Ovary (tissue), 9 donors: ENCODE measurements around the gene JCHAIN. TPM values are rescaled to one million over a fixed set of nuclear protein-coding genes. Genes with fewer than 3 reads are reported as not detected.
"Not testable (repeated sequence)": the region's sequence is repeated elsewhere in the genome, so short reads cannot be mapped to it uniquely, and the experiment has no call there.

Source experiments
- DNase-seq, 5 donors: peaks; one replicate each; pipeline ENCODE4 v3.0.0-alpha.2; 2019 to 2020
- H3K27ac ChIP-seq, 2 donors: fragments of 200-600 bp; one replicate each; pipeline versions ENCODE4 v1.5.1 to v1.8.0; 2019 to 2022
- H3K27me3 ChIP-seq: fragments of 200-600 bp; one replicate; pipeline ENCODE4 v1.8.0; 2022
- H3K36me3 ChIP-seq: fragments of 200-600 bp; sonication (generic); one replicate; pipeline ENCODE4 v1.5.1; 2019
- H3K4me1 ChIP-seq: one replicate; pipeline ENCODE4 v1.8.1; 2013; ENCODE audit warnings: mild to moderate bottlenecking, moderate library complexity; ENCODE audit not compliant: insufficient read depth
- H3K4me3 ChIP-seq: fragments of 200-600 bp; sonication (generic); one replicate; pipeline ENCODE4 v1.5.1; 2017
- H3K9me3 ChIP-seq, 2 donors: fragments of 200-600 bp in 1 of 2; sonication (generic) in 1 of 2; one replicate each; pipeline versions ENCODE4 v1.5.1 to v1.8.1; 2013 to 2019; ENCODE audit warnings: mild to moderate bottlenecking in 1 of 2, moderate library complexity in 1 of 2
- EP300 ChIP-seq: sonication (generic); formaldehyde crosslinking; IDR thresholded peaks from one replicate; pipeline ENCODE4 v1.6.1; 2017; ENCODE audit warnings: antibody characterized with exemption
- POLR2A ChIP-seq: fragments of 450-650 bp; IDR thresholded peaks from one replicate; pipeline ENCODE4 v1.6.1; 2017; ENCODE audit warnings: antibody characterized with exemption, mild to moderate bottlenecking, moderate library complexity
- WGBS, 3 donors: extraction: QIAGEN DNeasy Blood & Tissue Kit in 1 of 3; methylation state at CpG; one replicate each; pipeline versions ENCODE4 v1.1.5 to v1.1.7; 2013 to 2017; 5-methylcytosine and 5-hydroxymethylcytosine counted together
- intact Hi-C, 4 donors: fragments of 100-400 bp; cut with DNase I; formaldehyde crosslinking; loops; one replicate each; pipeline versions ENCODE4 v1.11.0 to v1.15.1; 2022 to 2023
- polyA plus RNA-seq, 2 donors: library from polyadenylated mRNA; stranded (reverse); fragments of 200-250 nt in 1 of 2; fragments of 350-450 nt in 1 of 2; fragmentation: Illumina TruSeq in 1 of 2; extraction: RNeasy Lipid Tissue Mini Kit (QIAGEN cat#74804) in 1 of 2; gene quantifications; one replicate each; pipeline ENCODE4 v1.2.3, GENCODE V29; 2013 to 2014
- total RNA-seq, 7 donors: library from RNA; depleted of rRNA in 2 of 7; stranded (reverse); fragments of >200 nt in 2 of 7; fragmentation: NEBNext Ultra II Directional in 3 of 7; extraction: Animal tissue kit (Norgen Biotek cat#: 25700) in 3 of 7; gene quantifications; one replicate each; pipeline versions ENCODE4 v1.1.0 to v1.2.4, GENCODE V29; 2016 to 2023
- TF ChIP-seq, protein P1 (sequence below), 3 donors: fragments of 450-650 bp in 2 of 3; fragments of 200-600 bp in 1 of 3; IDR thresholded peaks; one replicate each; pipeline versions ENCODE4 v1.5.1 to v1.8.0; 2016 to 2022; ENCODE audit warnings: antibody characterized with exemption in 3 of 3, mild to moderate bottlenecking in 1 of 3
- donor health status: DM: no; HTN: no; CAD: no; lungs with moderate emphysema.
- donor health status: DM: no; HTN: no; CAD: no.
- donor health status: Bipolar disorder and iron deficiency.
- donor health status: DM: yes; HTN: yes; CAD: no.
- donor health status: DM: no; HTN: no; CAD: no.
- donor health status: DM: yes; HTN: yes; CAD: no.

JCHAIN gene
- total and polyA plus RNA-seq, 9 donors, result 1.4 to 93.0 (median 8.4) TPM

DNA sequence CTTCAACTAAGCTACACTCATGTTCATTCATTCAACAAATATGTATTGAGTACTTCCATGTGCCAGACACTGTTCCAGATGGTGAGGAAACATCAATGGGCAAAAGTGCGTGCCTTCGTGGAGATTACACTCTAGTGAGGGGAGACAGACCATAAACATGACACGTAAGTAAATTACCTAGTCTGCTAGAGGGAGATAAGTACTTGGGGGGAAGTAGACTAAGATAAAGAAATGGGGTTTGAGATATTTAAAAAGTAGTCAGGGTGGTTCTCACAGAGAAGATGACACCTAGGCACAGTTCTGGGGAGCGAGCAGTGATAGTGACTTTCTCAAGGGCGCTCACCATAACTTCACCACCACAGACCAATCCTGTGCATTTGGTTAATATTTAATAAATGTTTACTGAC, 11.7 kb downstream of the JCHAIN start:
- WGBS, 3 donors, result 52 to 62% (median 60%) methylated on average over 5 of the region's 5 CpGs
- TF ChIP-seq POLR2A, result no peak
- no peak for TF ChIP-seq EP300
- TF ChIP-seq, protein P1, sequence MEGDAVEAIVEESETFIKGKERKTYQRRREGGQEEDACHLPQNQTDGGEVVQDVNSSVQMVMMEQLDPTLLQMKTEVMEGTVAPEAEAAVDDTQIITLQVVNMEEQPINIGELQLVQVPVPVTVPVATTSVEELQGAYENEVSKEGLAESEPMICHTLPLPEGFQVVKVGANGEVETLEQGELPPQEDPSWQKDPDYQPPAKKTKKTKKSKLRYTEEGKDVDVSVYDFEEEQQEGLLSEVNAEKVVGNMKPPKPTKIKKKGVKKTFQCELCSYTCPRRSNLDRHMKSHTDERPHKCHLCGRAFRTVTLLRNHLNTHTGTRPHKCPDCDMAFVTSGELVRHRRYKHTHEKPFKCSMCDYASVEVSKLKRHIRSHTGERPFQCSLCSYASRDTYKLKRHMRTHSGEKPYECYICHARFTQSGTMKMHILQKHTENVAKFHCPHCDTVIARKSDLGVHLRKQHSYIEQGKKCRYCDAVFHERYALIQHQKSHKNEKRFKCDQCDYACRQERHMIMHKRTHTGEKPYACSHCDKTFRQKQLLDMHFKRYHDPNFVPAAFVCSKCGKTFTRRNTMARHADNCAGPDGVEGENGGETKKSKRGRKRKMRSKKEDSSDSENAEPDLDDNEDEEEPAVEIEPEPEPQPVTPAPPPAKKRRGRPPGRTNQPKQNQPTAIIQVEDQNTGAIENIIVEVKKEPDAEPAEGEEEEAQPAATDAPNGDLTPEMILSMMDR (IDR thresholded peaks at IDR 0.05), result no peak
- H3K27ac ChIP-seq, result no peak overlapping the region
- no peak for DNase-seq
- no peaks in the 10 kb centered on the region for H3K27me3 ChIP-seq
- no peak overlapping the region for H3K4me3 ChIP-seq
- no peaks in the 10 kb centered on the region for H3K4me1 ChIP-seq
- intact Hi-C loops, result loop anchor here in 1 of 4 donors (10.0 kb wide), 1 partner anchor 1060 kb away; no protein-coding TSS in a partner anchor
- no peaks in the 10 kb centered on the region for H3K9me3 ChIP-seq
- no peaks in the 10 kb centered on the region for H3K36me3 ChIP-seq

GRCh38 chr4:70651864-70652506, 14.3 kb downstream of the JCHAIN start:
- Histone ChIP-seq H3K9me3 (no peaks in the 10 kb centered on the region), H3K36me3 (no peaks in the 10 kb centered on the region), H3K4me3 (no peak overlapping the region), H3K27me3 (no peaks in the 10 kb centered on the region), H3K4me1 (no peaks in the 10 kb centered on the region), H3K27ac (no peak overlapping the region)
- intact Hi-C loops, result loop anchor here in 1 of 4 donors (10.0 kb wide), 1 partner anchor 1063 kb away; no protein-coding TSS in a partner anchor
- 2 to 3% (median 2%) methylated on average over 4 of the region's 4 CpGs for WGBS, 3 donors
- TF ChIP-seq, protein P1 (IDR thresholded peaks at IDR 0.05), result peak; percentile 29 to 57 (median 57)
- TF ChIP-seq EP300 (no peak), POLR2A (no peak)
- no peak for DNase-seq

DNA sequence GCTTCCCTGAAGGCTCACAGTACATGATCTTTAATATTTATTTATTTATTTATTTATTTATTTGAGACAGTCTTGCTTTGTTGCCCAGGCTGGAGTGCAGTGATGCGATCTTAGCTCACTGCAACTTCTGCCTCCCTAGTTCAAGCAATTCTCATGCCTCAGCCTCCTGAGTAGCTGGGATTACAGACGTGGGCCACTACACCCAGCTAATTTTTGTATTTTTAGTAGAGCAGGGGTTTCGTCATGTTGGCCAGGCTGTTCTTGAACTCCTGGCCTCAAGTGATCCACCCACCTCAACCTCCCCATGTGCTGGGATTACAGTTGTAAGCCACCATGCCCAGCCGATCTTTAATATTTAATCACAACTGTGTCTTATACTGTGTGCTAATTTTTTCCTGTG, 15.6 kb downstream of the JCHAIN start:
- H3K4me1 ChIP-seq, H3K36me3 ChIP-seq, H3K4me3 ChIP-seq, DNase-seq, H3K27me3 ChIP-seq, H3K9me3 ChIP-seq, H3K27ac ChIP-seq: not testable (repeated sequence)
- 68 to 84% (median 81%) methylated on average over 4 of the region's 4 CpGs for WGBS, 3 donors
- intact Hi-C loops, result loop anchor here in 1 of 4 donors (10.0 kb wide), 1 partner anchor 1064 kb away; no protein-coding TSS in a partner anchor

- H3K27ac ChIP-seq, result no peak overlapping the region
- no peaks in the 10 kb centered on the region for H3K4me1 ChIP-seq
- 78 to 85% (median 82%) methylated on average over 2 of the region's 2 CpGs for WGBS, 3 donors
- no peak overlapping the region for H3K4me3 ChIP-seq
- no peak for TF ChIP-seq POLR2A
- TF ChIP-seq, protein P1 (IDR thresholded peaks at IDR 0.05), result no peak
- no peak for TF ChIP-seq EP300
- H3K9me3 ChIP-seq, result no peaks in the 10 kb centered on the region
- intact Hi-C loops, result no loop called here
- DNase-seq, result no peak
- H3K27me3 ChIP-seq, result no peaks in the 10 kb centered on the region
- no peaks in the 10 kb centered on the region for H3K36me3 ChIP-seq
These were observed 26.1 kb downstream of the JCHAIN start for GRCh38 chr4:70640192-70640591.

DNA sequence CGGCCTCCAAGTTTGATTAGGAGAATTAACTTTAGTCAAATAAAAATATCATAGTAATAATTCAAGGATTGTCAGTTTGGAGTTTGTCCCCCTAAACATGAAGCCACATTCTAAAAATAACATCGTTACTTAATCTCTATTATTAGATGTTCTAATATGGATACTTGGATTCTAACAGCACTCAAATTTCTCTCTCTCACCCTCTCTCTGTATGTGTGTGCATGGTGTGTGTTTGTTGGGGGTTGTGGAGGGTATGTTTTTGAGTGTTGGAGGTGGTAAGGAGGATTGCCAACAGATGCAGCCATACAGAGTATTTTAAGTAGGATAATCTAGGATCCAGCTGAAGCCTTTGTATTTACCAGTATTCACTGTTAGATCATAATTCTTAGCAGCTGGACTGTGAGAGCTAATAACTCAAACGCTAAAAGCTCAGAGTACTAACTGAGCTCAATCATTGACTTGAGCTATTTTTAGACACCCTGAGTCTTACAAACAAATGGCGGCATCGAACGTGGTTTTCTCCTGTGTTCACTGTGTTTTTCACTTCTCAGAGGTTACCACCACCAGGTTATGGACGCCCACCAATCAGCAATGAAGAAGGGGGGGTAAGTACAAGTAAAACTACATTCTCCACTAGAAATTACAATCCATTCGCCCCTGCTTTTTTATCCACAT, 28.9 kb downstream of the JCHAIN start:
- no peaks in the 10 kb centered on the region for H3K4me1 ChIP-seq
- intact Hi-C loops, result no loop called here
- H3K27ac ChIP-seq, result no peak overlapping the region
- H3K36me3 ChIP-seq, result no peaks in the 10 kb centered on the region
- H3K9me3 ChIP-seq, result no peaks in the 10 kb centered on the region
- no peak for DNase-seq
- TF ChIP-seq, protein P1 (IDR thresholded peaks at IDR 0.05), result no peak
- TF ChIP-seq EP300 (no peak), POLR2A (no peak)
- H3K27me3 ChIP-seq, result no peaks in the 10 kb centered on the region
- no peak overlapping the region for H3K4me3 ChIP-seq
- WGBS, 3 donors, result 31 to 36% (median 33%) methylated on average over 8 of the region's 8 CpGs
